ENCODE results near the gene PRRT3.

- TF ChIP-seq, protein P1, sequence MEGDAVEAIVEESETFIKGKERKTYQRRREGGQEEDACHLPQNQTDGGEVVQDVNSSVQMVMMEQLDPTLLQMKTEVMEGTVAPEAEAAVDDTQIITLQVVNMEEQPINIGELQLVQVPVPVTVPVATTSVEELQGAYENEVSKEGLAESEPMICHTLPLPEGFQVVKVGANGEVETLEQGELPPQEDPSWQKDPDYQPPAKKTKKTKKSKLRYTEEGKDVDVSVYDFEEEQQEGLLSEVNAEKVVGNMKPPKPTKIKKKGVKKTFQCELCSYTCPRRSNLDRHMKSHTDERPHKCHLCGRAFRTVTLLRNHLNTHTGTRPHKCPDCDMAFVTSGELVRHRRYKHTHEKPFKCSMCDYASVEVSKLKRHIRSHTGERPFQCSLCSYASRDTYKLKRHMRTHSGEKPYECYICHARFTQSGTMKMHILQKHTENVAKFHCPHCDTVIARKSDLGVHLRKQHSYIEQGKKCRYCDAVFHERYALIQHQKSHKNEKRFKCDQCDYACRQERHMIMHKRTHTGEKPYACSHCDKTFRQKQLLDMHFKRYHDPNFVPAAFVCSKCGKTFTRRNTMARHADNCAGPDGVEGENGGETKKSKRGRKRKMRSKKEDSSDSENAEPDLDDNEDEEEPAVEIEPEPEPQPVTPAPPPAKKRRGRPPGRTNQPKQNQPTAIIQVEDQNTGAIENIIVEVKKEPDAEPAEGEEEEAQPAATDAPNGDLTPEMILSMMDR (IDR thresholded peaks at IDR 0.05): no peak
- no peak for TF ChIP-seq POLR2A (IDR thresholded peaks at IDR 0.05)
These were observed 33.8 kb downstream of the PRRT3 start for GRCh38 chr3:9918261-9919038.
